Activated CD4-positive, alpha-beta T cell treated with anti-CD3 and anti-CD28 coated beads, Interleukin-2, amount 50 U/mL, for 1 hour (primary cell): ENCODE data around the gene AQP11.
"Not testable (repeated sequence)": the region's sequence is repeated elsewhere in the genome, so short reads cannot be mapped to it uniquely, and the experiment has no call there.

Experiments used
- DNase-seq: peaks from one replicate; pipeline ENCODE4 v3.0.0-alpha.2; 2020

Gene AQP11

GRCh38 chr11:77589521-77590193 is at the start of gene AQP11:
TSS of gene AQP11 (plus strand) at chr11:77589953. CDS start at chr11:77589993, 40 bp downstream.
- peak; percentile 28 for DNase-seq

GRCh38 chr11:77542296-77542695 is 47.5 kb upstream of the AQP11 start:
- DNase-seq, result no peak

GRCh38 chr11:77547047-77547836 is 42.5 kb upstream of the AQP11 start:
- no peak for DNase-seq

- DNase-seq, result no peak
These were observed 41.7 kb upstream of the AQP11 start for GRCh38 chr11:77547863-77548551.

GRCh38 chr11:77548552-77549445 is 41.0 kb upstream of the AQP11 start:
- no peak for DNase-seq

- DNase-seq, result not testable (repeated sequence)
These were observed 38.3 kb upstream of the AQP11 start for GRCh38 chr11:77551426-77551825.

GRCh38 chr11:77557553-77557952 is 32.2 kb upstream of the AQP11 start:
- no peak for DNase-seq

- no peak for DNase-seq
These were observed 31.4 kb upstream of the AQP11 start for GRCh38 chr11:77558380-77558779.

GRCh38 chr11:77559686-77560401 is 29.9 kb upstream of the AQP11 start:
- no peak for DNase-seq

GRCh38 chr11:77560605-77561004 is 29.1 kb upstream of the AQP11 start:
- DNase-seq, result no peak

- DNase-seq, result no peak
These were observed 28.5 kb upstream of the AQP11 start for GRCh38 chr11:77561257-77561656.

GRCh38 chr11:77568306-77568705 is 21.4 kb upstream of the AQP11 start:
- DNase-seq, result no peak

- DNase-seq, result no peak
These were observed 20.7 kb upstream of the AQP11 start for GRCh38 chr11:77568916-77569675.

GRCh38 chr11:77569676-77570070 is 20.1 kb upstream of the AQP11 start:
- DNase-seq, result no peak

- DNase-seq, result not testable (repeated sequence)
These were observed 18.9 kb upstream of the AQP11 start for GRCh38 chr11:77570896-77571295.

GRCh38 chr11:77575428-77575827 is 14.3 kb upstream of the AQP11 start:
- DNase-seq, result not testable (repeated sequence)

- no peak for DNase-seq
These were observed 8.9 kb upstream of the AQP11 start for GRCh38 chr11:77580712-77581337.

- DNase-seq, result no peak
These were observed 602 bp upstream of the AQP11 start for GRCh38 chr11:77589181-77589520.

- peak; percentile 1 for DNase-seq
These were observed 535 bp downstream of the AQP11 start for GRCh38 chr11:77590194-77590782.

- DNase-seq, result no peak
These were observed 3.0 kb downstream of the AQP11 start for GRCh38 chr11:77592727-77593126.
